GM19463 (cell line): ENCODE results near the gene CRELD1.

ENCODE experiments used
- ATAC-seq: cut with Tn5 transposase; IDR thresholded peaks from one replicate; pipeline ENCODE4 v1.9.1; 2021; ENCODE audit warnings: mild to moderate bottlenecking, moderate library complexity; ENCODE audit not compliant: unreplicated experiment

Gene CRELD1

GRCh38 chr3:9951962-9952805, 18.6 kb downstream of the CRELD1 start, which contains the start of gene PRRT3:
Gene PRRT3 (minus strand): TSS chr3:9952408. CDS start chr3:9950115, 2,293 bp downstream.
- ATAC-seq, result peak; percentile 71

GRCh38 chr3:9955067-9955502, 21.5 kb downstream of the CRELD1 start:
- no peak for ATAC-seq

GRCh38 chr3:9955611-9956352, 22.1 kb downstream of the CRELD1 start:
- ATAC-seq, result no peak

- ATAC-seq, result no peak
These were observed 23.6 kb downstream of the CRELD1 start for GRCh38 chr3:9957214-9957613.

GRCh38 chr3:9965200-9965875, 31.7 kb downstream of the CRELD1 start:
- no peak for ATAC-seq

- ATAC-seq, result no peak
These were observed 33.2 kb downstream of the CRELD1 start for GRCh38 chr3:9966841-9967240.

GRCh38 chr3:9969632-9970019, 36.0 kb downstream of the CRELD1 start:
- ATAC-seq, result no peak

- no peak for ATAC-seq
These were observed 36.5 kb downstream of the CRELD1 start for GRCh38 chr3:9970020-9970652.

GRCh38 chr3:9976721-9977709, 43.4 kb downstream of the CRELD1 start:
- no peak for ATAC-seq

GRCh38 chr3:9978710-9979305, 45.2 kb downstream of the CRELD1 start:
- no peak for ATAC-seq

GRCh38 chr3:9980251-9980650, 46.6 kb downstream of the CRELD1 start:
- ATAC-seq, result no peak

GRCh38 chr3:9986230-9986725, 52.6 kb downstream of the CRELD1 start:
- ATAC-seq, result peak; percentile 31

GRCh38 chr3:9994086-9994844, 60.6 kb downstream of the CRELD1 start:
- ATAC-seq, result no peak
